ENCODE results near the gene VWA3B. TPM values are rescaled to one million over a fixed set of nuclear protein-coding genes. Genes with fewer than 3 reads are reported as not detected.
"Not testable (repeated sequence)": the region's sequence is repeated elsewhere in the genome, so short reads cannot be mapped to it uniquely, and the experiment has no call there.

The VWA3B gene
- total RNA-seq, 2 donors from 2014 or later = not detected

DNA sequence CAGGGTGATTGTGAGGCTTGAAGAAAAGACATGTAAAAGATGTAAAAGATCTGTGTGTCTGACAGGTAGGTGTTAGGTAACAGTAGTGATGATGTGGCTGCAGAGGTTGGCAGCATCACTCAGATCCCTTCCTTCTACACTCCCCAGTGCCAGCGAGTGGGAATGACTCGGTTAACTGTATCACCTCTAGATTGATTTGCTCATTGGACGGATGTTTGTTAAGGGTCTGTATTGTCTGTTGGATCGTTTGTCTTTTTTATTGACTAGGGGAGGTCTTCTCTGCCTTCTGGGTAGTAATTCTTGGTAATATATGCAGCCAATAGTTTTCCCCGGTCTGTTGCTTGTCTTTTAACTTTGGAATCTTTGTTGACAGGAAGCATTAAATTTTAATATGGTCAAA lies 214.5 kb downstream of the VWA3B start:
- no peaks in the 10 kb centered on the region for H3K4me1 ChIP-seq
- H3K9me3 ChIP-seq = no peaks in the 10 kb centered on the region
- no peaks in the 10 kb centered on the region for H3K27me3 ChIP-seq
- no peak for TF ChIP-seq CTCF (IDR thresholded peaks at IDR 0.05)
- H3K36me3 ChIP-seq = no peaks in the 10 kb centered on the region
- DNase-seq (ENCODE audit: low spot score) = no peak
- H3K4me3 ChIP-seq = no peak overlapping the region
- no peak overlapping the region for H3K27ac ChIP-seq

GRCh38 chr2:98307131-98307696 lies 220.2 kb downstream of the VWA3B start:
- not testable (repeated sequence) for H3K4me3 ChIP-seq; H3K9me3 ChIP-seq; H3K36me3 ChIP-seq; H3K27me3 ChIP-seq; H3K27ac ChIP-seq; H3K4me1 ChIP-seq; DNase-seq (ENCODE audit: low spot score)

GRCh38 chr2:98308068-98308467 lies 221.1 kb downstream of the VWA3B start:
- Histone ChIP-seq H3K9me3 (no peaks in the 10 kb centered on the region), H3K4me1 (no peaks in the 10 kb centered on the region), H3K4me3 (no peak overlapping the region), H3K27me3 (no peaks in the 10 kb centered on the region), H3K36me3 (no peaks in the 10 kb centered on the region), H3K27ac (no peak overlapping the region)
- TF ChIP-seq CTCF (IDR thresholded peaks at IDR 0.05) = no peak
- DNase-seq (ENCODE audit: low spot score) = no peak

DNA sequence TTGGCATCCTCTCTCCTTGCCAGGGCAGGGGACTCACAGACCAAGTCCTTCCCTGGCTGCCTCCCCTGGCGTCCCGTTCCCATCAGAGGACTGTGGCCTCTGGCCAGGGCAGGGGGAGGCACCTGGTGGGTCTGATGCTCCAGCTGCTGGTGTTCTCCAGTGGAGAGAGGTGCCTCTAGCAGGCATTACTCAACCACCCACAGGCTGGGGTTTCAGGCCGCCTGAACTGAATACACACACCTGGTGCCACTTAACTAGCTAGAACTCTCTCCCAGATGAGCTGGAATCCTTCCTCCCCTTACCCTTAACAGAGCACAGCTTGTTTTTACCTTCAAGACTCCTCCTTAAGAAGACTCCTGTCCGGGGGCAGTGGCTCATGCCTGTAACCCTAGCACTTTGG lies 221.6 kb downstream of the VWA3B start:
- no peak overlapping the region for H3K27ac ChIP-seq
- TF ChIP-seq CTCF (IDR thresholded peaks at IDR 0.05) = no peak
- H3K4me3 ChIP-seq = no peak overlapping the region
- H3K36me3 ChIP-seq = no peaks in the 10 kb centered on the region
- no peaks in the 10 kb centered on the region for H3K9me3 ChIP-seq
- no peaks in the 10 kb centered on the region for H3K27me3 ChIP-seq
- H3K4me1 ChIP-seq = no peaks in the 10 kb centered on the region
- DNase-seq (ENCODE audit: low spot score) = no peak

DNA sequence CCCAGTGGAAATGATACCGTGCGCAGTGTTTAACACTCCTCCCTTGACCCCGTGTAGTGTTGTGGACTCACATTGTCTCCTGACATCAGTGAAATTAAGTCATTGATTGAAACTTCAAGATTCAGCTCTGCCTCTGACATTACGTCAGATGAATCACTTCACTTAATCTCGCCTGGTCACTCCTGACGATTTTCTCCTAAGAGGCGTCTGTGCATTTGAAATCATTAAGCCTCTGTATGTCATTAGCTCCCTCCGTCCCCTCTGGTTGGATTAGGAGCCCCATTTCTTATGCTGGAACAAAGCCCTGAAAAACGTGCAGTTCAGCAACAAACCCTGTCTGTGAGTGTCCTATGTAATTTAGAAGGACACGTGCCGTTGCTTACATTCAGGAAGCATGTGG lies 222.6 kb downstream of the VWA3B start:
- Histone ChIP-seq H3K9me3 (no peaks in the 10 kb centered on the region), H3K4me3 (no peak overlapping the region), H3K27me3 (no peaks in the 10 kb centered on the region), H3K36me3 (no peaks in the 10 kb centered on the region), H3K4me1 (no peaks in the 10 kb centered on the region), H3K27ac (no peak overlapping the region)
- TF ChIP-seq CTCF (IDR thresholded peaks at IDR 0.05) = no peak
- DNase-seq (ENCODE audit: low spot score) = no peak

DNA sequence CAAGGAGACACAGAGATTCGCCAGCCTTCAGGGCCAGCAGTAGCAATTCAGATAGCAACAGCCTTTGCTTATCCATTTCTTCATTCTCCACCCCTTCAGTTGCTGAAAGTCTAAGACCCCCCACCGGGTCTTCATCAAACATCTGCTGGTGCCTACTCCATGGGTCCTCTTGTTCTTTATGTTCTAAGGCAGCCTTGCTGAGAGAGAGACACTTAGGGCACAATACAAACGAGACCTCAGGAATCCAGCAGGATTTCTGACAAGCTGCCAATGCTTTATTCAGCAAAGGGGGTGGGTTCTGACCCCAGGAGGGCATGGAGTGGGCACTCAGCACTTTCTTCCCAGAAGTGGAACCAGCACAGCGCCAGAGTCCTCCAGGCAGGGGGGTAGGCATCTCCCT lies 223.0 kb downstream of the VWA3B start:
- no peak for DNase-seq (ENCODE audit: low spot score)
- H3K4me3 ChIP-seq = no peak overlapping the region
- no peaks in the 10 kb centered on the region for H3K9me3 ChIP-seq
- TF ChIP-seq CTCF (IDR thresholded peaks at IDR 0.05) = no peak
- H3K36me3 ChIP-seq = no peaks in the 10 kb centered on the region
- H3K27ac ChIP-seq = no peak overlapping the region
- no peaks in the 10 kb centered on the region for H3K27me3 ChIP-seq
- no peaks in the 10 kb centered on the region for H3K4me1 ChIP-seq
